Fibroblast of lung (primary cell): ENCODE results near the gene CRBN. TPM values are rescaled to one million over a fixed set of nuclear protein-coding genes. Genes with fewer than 3 reads are reported as not detected.
A peak's percentile ranks its signal among the peaks of the same experiment; 100 is the strongest.

Experiments
- DNase-seq, 2 donors: peaks; one replicate each; pipeline versions ENCODE4 v3.0.0 to v3.0.0-alpha.2; 2010; ENCODE audit warnings: low read depth in 2 of 2
- H2AFZ ChIP-seq: 2 replicates; pipeline ENCODE4 v1.5.1; 2012; ENCODE audit warnings: low read length, control low read depth, inconsistent platforms
- H3K27ac ChIP-seq: 2 replicates; pipeline ENCODE4 v1.5.1; 2011; ENCODE audit warnings: low read length, control low read depth; ENCODE audit not compliant: insufficient read depth
- H3K27me3 ChIP-seq: 2 replicates; pipeline ENCODE4 v1.5.1; 2011; ENCODE audit warnings: mild to moderate bottlenecking, low read length; ENCODE audit not compliant: control insufficient read depth, insufficient read depth
- H3K36me3 ChIP-seq: 2 replicates; pipeline ENCODE4 v1.5.1; 2011; ENCODE audit warnings: low read length; ENCODE audit not compliant: control insufficient read depth, insufficient read depth
- H3K4me1 ChIP-seq: 2 replicates; pipeline ENCODE4 v1.5.1; 2011; ENCODE audit warnings: low read length; ENCODE audit not compliant: control insufficient read depth, insufficient read depth; ENCODE audit errors: extremely low read depth
- H3K4me2 ChIP-seq: 2 replicates; pipeline ENCODE4 v1.5.1; 2011; ENCODE audit warnings: low read length, control low read depth; ENCODE audit not compliant: insufficient read depth; ENCODE audit errors: extremely low read depth
- H3K4me3 ChIP-seq, 4 experiments: fragments of 200-600 bp in 1 of 4; sonication (generic) in 1 of 4; replicated peaks in 1 of 4; 2 replicates each; pipeline ENCODE4 v1.5.1; 2011 to 2016; ENCODE audit warnings: low read length in 4 of 4, low read depth in 3 of 4, mild to moderate bottlenecking in 3 of 4, control low read depth in 2 of 4, inconsistent platforms in 1 of 4, mixed read lengths in 1 of 4; ENCODE audit not compliant: insufficient read depth in 1 of 4; ENCODE audit errors: control extremely low read depth in 1 of 4
- H3K79me2 ChIP-seq: 2 replicates; pipeline ENCODE4 v1.5.1; 2012; ENCODE audit warnings: mild to moderate bottlenecking, low read length, inconsistent platforms; ENCODE audit not compliant: control insufficient read depth, insufficient read depth
- H3K9ac ChIP-seq: 2 replicates; pipeline ENCODE4 v1.5.1; 2011; ENCODE audit warnings: mild to moderate bottlenecking, low read length, control low read depth; ENCODE audit not compliant: insufficient read depth
- H3K9me3 ChIP-seq: 2 replicates; pipeline ENCODE4 v1.5.1; 2012; ENCODE audit warnings: low read depth, low read length; ENCODE audit not compliant: control insufficient read depth, insufficient read depth
- H4K20me1 ChIP-seq: 2 replicates; pipeline ENCODE4 v1.5.1; 2011; ENCODE audit warnings: low read length; ENCODE audit not compliant: control insufficient read depth, insufficient read depth; ENCODE audit errors: extremely low read depth
- CTCF ChIP-seq, 2 donors: IDR thresholded peaks in 1 of 2; conservative IDR thresholded peaks in 1 of 2; 1 replicate in 1 of 2; 2 replicates in 1 of 2; pipeline ENCODE4 v1.5.1; 2011 to 2012; ENCODE audit warnings: low read length in 2 of 2, control low read depth in 1 of 2, inconsistent platforms in 1 of 2, low read depth in 1 of 2, mild to moderate bottlenecking in 1 of 2
- EZH2 ChIP-seq: IDR thresholded peaks from 2 replicates; pipeline ENCODE4 v1.5.1; 2012; ENCODE audit warnings: low read length, control low read depth, mild to moderate bottlenecking; ENCODE audit errors: missing control alignments
- polyA plus RNA-seq, 2 donors: library from polyadenylated mRNA; depleted of rRNA in 1 of 2; stranded (reverse) in 1 of 2; unstranded in 1 of 2; fragments of >200 nt; gene quantifications; 2 replicates each; pipeline ENCODE4 v1.2.1, GENCODE V29; 2011 to 2012; ENCODE audit warnings: missing spikeins in 1 of 2
- total RNA-seq: library from RNA; depleted of rRNA; stranded (reverse); fragments of >200 nt; gene quantifications from 2 replicates; pipeline ENCODE4 v1.2.1, GENCODE V29; 2014

CRBN gene
- total and polyA plus RNA-seq, 2 donors (not counting 1 experiment from before 2014, with no cell fraction given) = 30.5 to 67.4 TPM

- no peak overlapping the region for H3K4me2 ChIP-seq
- no peaks in the 10 kb centered on the region for H3K27me3 ChIP-seq
- no peak overlapping the region for H3K4me3 ChIP-seq
- DNase-seq = no peak
- H2AFZ ChIP-seq = no peak overlapping the region
- H4K20me1 ChIP-seq = no peaks in the 10 kb centered on the region
- TF ChIP-seq EZH2 (no peak), CTCF (conservative IDR thresholded peaks at IDR 0.05 in 1 of 2, IDR thresholded peaks at IDR 0.05 in 1 of 2; ENCODE audit: low read depth in 1 of 2, low read length in 2 of 2) (no peak)
- H3K9me3 ChIP-seq = no peaks in the 10 kb centered on the region
- no peak overlapping the region for H3K27ac ChIP-seq
- H3K9ac ChIP-seq = no peak overlapping the region
- no peaks in the 10 kb centered on the region for H3K79me2 ChIP-seq
- H3K4me1 ChIP-seq = no peaks in the 10 kb centered on the region
- H3K36me3 ChIP-seq = no peaks in the 10 kb centered on the region
Observed at GRCh38 chr3:3199306-3199705, 19.8 kb upstream of the CRBN start.

GRCh38 chr3:3196148-3196861 lies 16.8 kb upstream of the CRBN start:
- Histone ChIP-seq H3K27ac (no peak overlapping the region), H3K4me1 (no peaks in the 10 kb centered on the region), H4K20me1 (no peaks in the 10 kb centered on the region), H3K27me3 (no peaks in the 10 kb centered on the region), H3K36me3 (no peaks in the 10 kb centered on the region), H2AFZ (no peak overlapping the region), H3K4me3 (no peak overlapping the region), H3K9ac (no peak overlapping the region), H3K9me3 (no peaks in the 10 kb centered on the region), H3K4me2 (no peak overlapping the region), H3K79me2 (no peaks in the 10 kb centered on the region)
- TF ChIP-seq EZH2 (no peak), CTCF (conservative IDR thresholded peaks at IDR 0.05 in 1 of 2, IDR thresholded peaks at IDR 0.05 in 1 of 2; ENCODE audit: low read depth in 1 of 2, low read length in 2 of 2) (peak; percentile 32 to 48)
- DNase-seq = peak in 1 of 2 donors; percentile 10

GRCh38 chr3:3194861-3195260 lies 15.4 kb upstream of the CRBN start:
- no peak for DNase-seq
- H3K79me2 ChIP-seq = no peaks in the 10 kb centered on the region
- no peak overlapping the region for H3K27ac ChIP-seq
- no peak overlapping the region for H3K4me2 ChIP-seq
- H3K4me3 ChIP-seq = no peak overlapping the region
- no peak for TF ChIP-seq EZH2
- no peak for TF ChIP-seq CTCF (conservative IDR thresholded peaks at IDR 0.05 in 1 of 2, IDR thresholded peaks at IDR 0.05 in 1 of 2; ENCODE audit: low read depth in 1 of 2, low read length in 2 of 2)
- H3K9me3 ChIP-seq = no peaks in the 10 kb centered on the region
- no peaks in the 10 kb centered on the region for H4K20me1 ChIP-seq
- H3K9ac ChIP-seq = no peak overlapping the region
- no peaks in the 10 kb centered on the region for H3K4me1 ChIP-seq
- H3K27me3 ChIP-seq = no peaks in the 10 kb centered on the region
- no peaks in the 10 kb centered on the region for H3K36me3 ChIP-seq
- H2AFZ ChIP-seq = no peak overlapping the region
